Stimulated activated memory B cell treated with anti-CD40 and anti-IgM and Interleukin-4, amounts not matched to agents 10 μg/mL and 1 μg/mL and 100 μg/mL, for 72 hours (primary cell): ENCODE data around the gene SUPT3H.

Source experiments
- ATAC-seq: fragments of 150-1000 bp; cut with Tn5 transposase; 2 replicates; pipeline ENCODE4 v1.10.0; 2021
- H3K27ac Mint-ChIP-seq: one replicate; pipeline ENCODE4 v1.8.0; 2022; ENCODE audit warnings: mild to moderate bottlenecking, mixed read lengths
- H3K27me3 Mint-ChIP-seq: one replicate; pipeline ENCODE4 v1.8.0; 2022; ENCODE audit warnings: mixed read lengths
- H3K36me3 Mint-ChIP-seq: one replicate; pipeline ENCODE4 v1.8.0; 2022; ENCODE audit warnings: mixed read lengths
- H3K4me1 Mint-ChIP-seq: one replicate; pipeline ENCODE4 v1.8.0; 2022; ENCODE audit warnings: mixed read lengths
- H3K4me3 Mint-ChIP-seq: one replicate; pipeline ENCODE4 v1.8.0; 2022; ENCODE audit warnings: mild to moderate bottlenecking, moderate library complexity, mixed read lengths
- H3K9me3 Mint-ChIP-seq: one replicate; pipeline ENCODE4 v1.8.0; 2022; ENCODE audit warnings: mixed read lengths

SUPT3H gene

GRCh38 chr6:45377554-45378333, at the start of gene SUPT3H:
TSS of gene SUPT3H (minus strand) at chr6:45377934.
- Mint-ChIP-seq H3K36me3 (no peaks in the 10 kb centered on the region), H3K27me3 (no peaks in the 10 kb centered on the region), H3K27ac (peak within 1 kb of the TSS; percentile 94), H3K4me3 (peak within 1 kb of the TSS; percentile 88), H3K4me1 (peaks cover 23% of the 10 kb centered on the region), H3K9me3 (no peaks in the 10 kb centered on the region)
- ATAC-seq: peak; percentile 94

- Mint-ChIP-seq H3K36me3 (no peaks in the 10 kb centered on the region), H3K27ac (no peak overlapping the region), H3K4me3 (no peak overlapping the region), H3K4me1 (peaks cover 43% of the 10 kb centered on the region), H3K27me3 (peaks cover 40% of the 10 kb centered on the region), H3K9me3 (no peaks in the 10 kb centered on the region)
- ATAC-seq: no peak
These were observed 48.5 kb upstream of the SUPT3H start for GRCh38 chr6:45426251-45426650.

- H3K36me3 Mint-ChIP-seq: no peaks in the 10 kb centered on the region
- H3K4me3 Mint-ChIP-seq: peak overlapping the region; percentile 65
- ATAC-seq: no peak
- peak overlapping the region; percentile 86 for H3K27ac Mint-ChIP-seq
- no peaks in the 10 kb centered on the region for H3K9me3 Mint-ChIP-seq
- H3K4me1 Mint-ChIP-seq: peaks cover 61% of the 10 kb centered on the region
- peaks cover 58% of the 10 kb centered on the region for H3K27me3 Mint-ChIP-seq
These were observed 46.7 kb upstream of the SUPT3H start for GRCh38 chr6:45424451-45424861.

GRCh38 chr6:45423824-45424450, 46.2 kb upstream of the SUPT3H start:
- peak overlapping the region; percentile 86 for H3K27ac Mint-ChIP-seq
- H3K36me3 Mint-ChIP-seq: no peaks in the 10 kb centered on the region
- H3K9me3 Mint-ChIP-seq: no peaks in the 10 kb centered on the region
- peak; percentile 42 for ATAC-seq
- peak overlapping the region; percentile 92 for H3K4me3 Mint-ChIP-seq
- H3K4me1 Mint-ChIP-seq: peaks cover 66% of the 10 kb centered on the region
- H3K27me3 Mint-ChIP-seq: peaks cover 63% of the 10 kb centered on the region

- Mint-ChIP-seq H3K36me3 (no peaks in the 10 kb centered on the region), H3K27me3 (peaks cover 70% of the 10 kb centered on the region), H3K4me1 (peaks cover 64% of the 10 kb centered on the region), H3K4me3 (peak overlapping the region; percentile 92), H3K9me3 (no peaks in the 10 kb centered on the region), H3K27ac (peak overlapping the region; percentile 86)
- ATAC-seq: peak; percentile 28
These were observed 45.5 kb upstream of the SUPT3H start for GRCh38 chr6:45423111-45423823.

GRCh38 chr6:45422503-45423110, 44.9 kb upstream of the SUPT3H start:
- H3K27ac Mint-ChIP-seq: peak overlapping the region; percentile 86
- H3K36me3 Mint-ChIP-seq: no peaks in the 10 kb centered on the region
- peak; percentile 54 for ATAC-seq
- peaks cover 71% of the 10 kb centered on the region for H3K27me3 Mint-ChIP-seq
- H3K9me3 Mint-ChIP-seq: no peaks in the 10 kb centered on the region
- H3K4me1 Mint-ChIP-seq: peaks cover 59% of the 10 kb centered on the region
- peak overlapping the region; percentile 92 for H3K4me3 Mint-ChIP-seq

GRCh38 chr6:45421709-45422502, 44.2 kb upstream of the SUPT3H start:
- peak overlapping the region; percentile 86 for H3K27ac Mint-ChIP-seq
- H3K36me3 Mint-ChIP-seq: no peaks in the 10 kb centered on the region
- peak overlapping the region; percentile 92 for H3K4me3 Mint-ChIP-seq
- no peaks in the 10 kb centered on the region for H3K9me3 Mint-ChIP-seq
- peaks cover 59% of the 10 kb centered on the region for H3K4me1 Mint-ChIP-seq
- peak; percentile 52 for ATAC-seq
- peaks cover 71% of the 10 kb centered on the region for H3K27me3 Mint-ChIP-seq

- Mint-ChIP-seq H3K4me3 (peak overlapping the region; percentile 91), H3K4me1 (peaks cover 61% of the 10 kb centered on the region), H3K9me3 (no peaks in the 10 kb centered on the region), H3K36me3 (no peaks in the 10 kb centered on the region), H3K27me3 (peaks cover 71% of the 10 kb centered on the region), H3K27ac (peak overlapping the region; percentile 86)
- no peak for ATAC-seq
These were observed 43.4 kb upstream of the SUPT3H start for GRCh38 chr6:45420909-45421708.

- peak overlapping the region; percentile 77 for H3K4me3 Mint-ChIP-seq
- no peak for ATAC-seq
- peak overlapping the region; percentile 44 for H3K27ac Mint-ChIP-seq
- no peaks in the 10 kb centered on the region for H3K36me3 Mint-ChIP-seq
- H3K27me3 Mint-ChIP-seq: peaks cover 79% of the 10 kb centered on the region
- peaks cover 69% of the 10 kb centered on the region for H3K4me1 Mint-ChIP-seq
- H3K9me3 Mint-ChIP-seq: no peaks in the 10 kb centered on the region
These were observed 42.6 kb upstream of the SUPT3H start for GRCh38 chr6:45420083-45420908.

GRCh38 chr6:45419571-45420082, 41.9 kb upstream of the SUPT3H start:
- peaks cover 79% of the 10 kb centered on the region for H3K27me3 Mint-ChIP-seq
- H3K4me1 Mint-ChIP-seq: peaks cover 67% of the 10 kb centered on the region
- H3K9me3 Mint-ChIP-seq: no peaks in the 10 kb centered on the region
- peak; percentile 40 for ATAC-seq
- peak overlapping the region; percentile 77 for H3K4me3 Mint-ChIP-seq
- H3K27ac Mint-ChIP-seq: peak overlapping the region; percentile 44
- H3K36me3 Mint-ChIP-seq: no peaks in the 10 kb centered on the region

- Mint-ChIP-seq H3K9me3 (no peaks in the 10 kb centered on the region), H3K27me3 (peaks cover 59% of the 10 kb centered on the region), H3K36me3 (no peaks in the 10 kb centered on the region), H3K4me3 (no peak overlapping the region), H3K27ac (no peak overlapping the region), H3K4me1 (peaks cover 48% of the 10 kb centered on the region)
- ATAC-seq: no peak
These were observed 39.7 kb upstream of the SUPT3H start for GRCh38 chr6:45417436-45417835.

GRCh38 chr6:45416700-45417099, 39.0 kb upstream of the SUPT3H start:
- Mint-ChIP-seq H3K27ac (no peak overlapping the region), H3K9me3 (no peaks in the 10 kb centered on the region), H3K36me3 (no peaks in the 10 kb centered on the region), H3K27me3 (peaks cover 52% of the 10 kb centered on the region), H3K4me3 (no peak overlapping the region), H3K4me1 (peaks cover 41% of the 10 kb centered on the region)
- ATAC-seq: no peak
